ENCODE data around the gene P3R3URF. TPM values are rescaled to one million over a fixed set of nuclear protein-coding genes. Genes with fewer than 3 reads are reported as not detected.
"Not testable (repeated sequence)": the region's sequence is repeated elsewhere in the genome, so short reads cannot be mapped to it uniquely, and the experiment has no call there.

The P3R3URF gene
- polyA plus RNA-seq (2012; ENCODE audit: low read depth, missing spikeins) = not detected

- TF ChIP-seq POLR2AphosphoS5 (IDR thresholded peaks at IDR 0.05; ENCODE audit: low read depth, low read length) = no peak
- DNase-seq (ENCODE audit: insufficient read length, low spot score) = no peak
- FAIRE-seq = no peak
These were observed at the start of gene P3R3URF for GRCh38 chr1:46176211-46176865. Gene P3R3URF, minus strand, starts transcription at chr1:46176488. Its CDS starts 17 bp downstream, at chr1:46176471.

DNA sequence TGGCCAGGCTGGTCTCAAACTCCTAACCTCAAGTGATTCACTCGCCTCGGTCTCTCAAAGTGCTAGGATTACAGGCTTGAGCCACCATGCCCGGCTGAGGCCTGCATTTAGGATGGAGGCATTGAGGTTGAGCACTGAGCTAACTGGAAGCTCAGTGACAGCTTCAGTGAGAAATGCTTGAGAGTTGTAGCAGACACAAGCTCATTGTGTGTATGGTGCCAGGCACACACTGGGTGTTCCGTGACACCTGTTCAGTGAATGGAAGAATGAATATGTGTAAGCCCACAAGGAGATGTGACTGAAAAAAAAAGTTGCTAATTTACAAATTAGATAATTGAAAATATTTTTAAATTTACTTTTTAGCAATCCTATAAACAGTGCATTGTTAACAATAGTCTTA, 48.7 kb upstream of the P3R3URF start:
- DNase-seq (ENCODE audit: insufficient read length, low spot score) (no peak), FAIRE-seq (no peak)
- TF ChIP-seq PAX5 (IDR thresholded peaks at IDR 0.05; ENCODE audit: insufficient read depth, low read length, severe bottlenecking) (no peak), TAF1 (IDR thresholded peaks at IDR 0.05; ENCODE audit: low read depth, low read length) (no peak), POU2F2 (IDR thresholded peaks at IDR 0.05; ENCODE audit: low read depth, low read length) (no peak), SPI1 (IDR thresholded peaks at IDR 0.05; ENCODE audit: low read depth, low read length) (no peak), POLR2A (IDR thresholded peaks at IDR 0.05; ENCODE audit: low read depth, low read length) (no peak), POLR2AphosphoS5 (IDR thresholded peaks at IDR 0.05; ENCODE audit: low read depth, low read length) (no peak)

DNA sequence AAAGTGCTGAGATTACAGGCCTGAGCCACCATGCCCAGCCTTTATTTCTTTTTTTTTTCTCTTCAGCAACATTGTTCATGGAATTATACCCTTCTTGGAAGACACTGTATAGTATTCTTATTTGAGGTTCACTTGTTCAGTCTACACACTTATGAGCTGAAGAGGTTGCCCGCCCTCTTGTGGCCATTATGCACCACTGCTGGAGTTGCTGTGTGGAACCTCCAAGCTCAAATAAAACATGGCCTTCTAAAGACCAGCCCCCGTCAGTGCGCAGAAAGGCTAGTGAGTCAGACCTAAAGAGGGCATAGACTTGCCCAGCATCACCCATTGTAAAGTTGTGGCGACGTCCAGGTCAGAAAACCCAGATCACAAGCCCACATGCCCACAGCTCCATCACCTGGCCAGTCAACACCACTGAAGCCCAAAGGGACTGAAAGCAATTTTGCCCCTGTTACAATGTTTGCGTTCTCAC, 47.2 kb upstream of the P3R3URF start:
- no peak for DNase-seq (ENCODE audit: insufficient read length, low spot score)
- no peak for TF ChIP-seq POLR2A (IDR thresholded peaks at IDR 0.05; ENCODE audit: low read depth, low read length)
- TF ChIP-seq SPI1 (IDR thresholded peaks at IDR 0.05; ENCODE audit: low read depth, low read length) = no peak
- TF ChIP-seq PAX5 (IDR thresholded peaks at IDR 0.05; ENCODE audit: insufficient read depth, low read length, severe bottlenecking) = no peak
- TF ChIP-seq POLR2AphosphoS5 (IDR thresholded peaks at IDR 0.05; ENCODE audit: low read depth, low read length) = no peak
- TF ChIP-seq POU2F2 (IDR thresholded peaks at IDR 0.05; ENCODE audit: low read depth, low read length) = no peak
- no peak for TF ChIP-seq TAF1 (IDR thresholded peaks at IDR 0.05; ENCODE audit: low read depth, low read length)
- FAIRE-seq = peak; percentile 96

DNA sequence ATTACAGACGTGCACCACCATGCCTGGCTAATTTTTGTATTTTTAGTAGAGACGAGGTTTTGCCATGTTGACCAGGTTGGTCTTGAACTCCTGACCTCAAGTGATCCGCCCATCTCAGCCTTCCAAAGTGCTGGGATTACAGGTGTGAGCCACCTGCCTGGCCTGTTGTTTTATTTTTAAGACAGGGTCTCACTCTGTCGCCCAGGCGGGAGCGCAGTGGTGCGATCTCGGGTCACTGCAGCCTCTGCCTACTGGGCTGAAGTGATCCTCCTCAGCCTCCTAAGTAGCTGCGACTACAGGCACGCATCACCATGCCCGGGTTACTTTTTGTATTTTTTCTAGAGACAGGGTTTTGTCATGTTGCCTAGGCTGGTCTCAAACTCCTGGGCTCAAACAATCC, 46.8 kb upstream of the P3R3URF start:
- not testable (repeated sequence) for FAIRE-seq; DNase-seq (ENCODE audit: insufficient read length, low spot score)

- DNase-seq (ENCODE audit: insufficient read length, low spot score) (no peak), FAIRE-seq (no peak)
- TF ChIP-seq POU2F2 (IDR thresholded peaks at IDR 0.05; ENCODE audit: low read depth, low read length) (no peak), PAX5 (IDR thresholded peaks at IDR 0.05; ENCODE audit: insufficient read depth, low read length, severe bottlenecking) (no peak), SPI1 (IDR thresholded peaks at IDR 0.05; ENCODE audit: low read depth, low read length) (no peak), TAF1 (IDR thresholded peaks at IDR 0.05; ENCODE audit: low read depth, low read length) (no peak)
These were observed 45.5 kb upstream of the P3R3URF start for GRCh38 chr1:46221749-46222148.

- TF ChIP-seq TAF1 (IDR thresholded peaks at IDR 0.05; ENCODE audit: low read depth, low read length) (no peak), POLR2AphosphoS5 (IDR thresholded peaks at IDR 0.05; ENCODE audit: low read depth, low read length) (no peak), POU2F2 (IDR thresholded peaks at IDR 0.05; ENCODE audit: low read depth, low read length) (no peak), SPI1 (IDR thresholded peaks at IDR 0.05; ENCODE audit: low read depth, low read length) (no peak), POLR2A (IDR thresholded peaks at IDR 0.05; ENCODE audit: low read depth, low read length) (no peak), PAX5 (IDR thresholded peaks at IDR 0.05; ENCODE audit: insufficient read depth, low read length, severe bottlenecking) (no peak)
- DNase-seq (ENCODE audit: insufficient read length, low spot score) (no peak), FAIRE-seq (no peak)
These were observed 44.5 kb upstream of the P3R3URF start for GRCh38 chr1:46220808-46221207.

GRCh38 chr1:46219551-46220520, 43.5 kb upstream of the P3R3URF start:
- DNase-seq (ENCODE audit: insufficient read length, low spot score) = no peak
- TF ChIP-seq PAX5 (IDR thresholded peaks at IDR 0.05; ENCODE audit: insufficient read depth, low read length, severe bottlenecking) = no peak
- no peak for TF ChIP-seq POU2F2 (IDR thresholded peaks at IDR 0.05; ENCODE audit: low read depth, low read length)
- no peak for TF ChIP-seq TAF1 (IDR thresholded peaks at IDR 0.05; ENCODE audit: low read depth, low read length)
- TF ChIP-seq POLR2A (IDR thresholded peaks at IDR 0.05; ENCODE audit: low read depth, low read length) = no peak
- TF ChIP-seq POLR2AphosphoS5 (IDR thresholded peaks at IDR 0.05; ENCODE audit: low read depth, low read length) = no peak
- no peak for TF ChIP-seq SPI1 (IDR thresholded peaks at IDR 0.05; ENCODE audit: low read depth, low read length)
- FAIRE-seq = no peak

DNA sequence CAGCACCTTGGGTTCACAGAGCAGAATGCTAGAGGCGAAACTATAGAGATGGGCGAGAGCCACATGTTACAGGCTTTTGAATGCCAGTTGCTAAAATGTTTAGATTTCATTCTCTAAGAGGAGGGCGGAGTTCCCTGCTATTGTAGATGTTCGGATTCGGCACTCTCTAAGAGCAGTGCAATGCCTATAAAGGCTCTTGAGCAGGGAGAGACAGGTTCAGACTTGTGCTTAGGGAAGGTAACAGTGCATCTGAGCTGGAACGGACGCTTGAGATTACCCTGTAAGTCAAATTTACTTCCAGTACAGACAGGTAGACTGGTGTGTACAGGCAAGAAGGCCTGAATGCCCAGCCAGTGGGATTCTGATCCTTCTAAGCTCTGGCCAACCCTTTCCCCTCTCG, 42.2 kb upstream of the P3R3URF start:
- no peak for DNase-seq (ENCODE audit: insufficient read length, low spot score)
- FAIRE-seq = no peak
- TF ChIP-seq POLR2A (IDR thresholded peaks at IDR 0.05; ENCODE audit: low read depth, low read length) = no peak
- TF ChIP-seq SPI1 (IDR thresholded peaks at IDR 0.05; ENCODE audit: low read depth, low read length) = no peak
- no peak for TF ChIP-seq POU2F2 (IDR thresholded peaks at IDR 0.05; ENCODE audit: low read depth, low read length)
- TF ChIP-seq POLR2AphosphoS5 (IDR thresholded peaks at IDR 0.05; ENCODE audit: low read depth, low read length) = no peak

GRCh38 chr1:46215504-46215903, 39.2 kb upstream of the P3R3URF start:
- FAIRE-seq = no peak
- no peak for DNase-seq (ENCODE audit: insufficient read length, low spot score)

DNA sequence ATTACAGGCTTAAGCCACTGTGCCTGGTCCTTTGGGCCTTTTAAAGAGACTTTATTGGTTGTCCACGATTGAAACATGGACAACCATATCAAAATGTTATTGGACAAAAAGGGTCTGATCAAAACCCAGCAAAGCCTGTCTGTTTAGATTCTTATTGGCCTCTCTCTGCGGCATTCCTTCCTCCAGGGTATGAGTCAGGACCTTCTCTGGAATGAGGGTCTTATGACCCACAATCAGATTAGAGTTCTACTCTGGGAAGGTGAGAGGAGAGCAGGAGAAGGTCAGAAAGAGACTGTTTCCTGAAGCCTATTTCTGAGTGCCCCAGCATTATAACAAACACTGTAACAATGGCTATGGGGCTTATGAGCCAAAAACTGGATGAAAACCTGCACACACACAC, 34.8 kb upstream of the P3R3URF start:
- DNase-seq (ENCODE audit: insufficient read length, low spot score) = no peak
- TF ChIP-seq PAX5 (IDR thresholded peaks at IDR 0.05; ENCODE audit: insufficient read depth, low read length, severe bottlenecking) (no peak), POLR2AphosphoS5 (IDR thresholded peaks at IDR 0.05; ENCODE audit: low read depth, low read length) (no peak), TAF1 (IDR thresholded peaks at IDR 0.05; ENCODE audit: low read depth, low read length) (no peak), SPI1 (IDR thresholded peaks at IDR 0.05; ENCODE audit: low read depth, low read length) (no peak), POU2F2 (IDR thresholded peaks at IDR 0.05; ENCODE audit: low read depth, low read length) (no peak), POLR2A (IDR thresholded peaks at IDR 0.05; ENCODE audit: low read depth, low read length) (no peak)
- no peak for FAIRE-seq

More at GRCh38 chr1:46215504-46215903, 39.2 kb upstream of the P3R3URF start:
- TF ChIP-seq POLR2AphosphoS5 (IDR thresholded peaks at IDR 0.05; ENCODE audit: low read depth, low read length) (no peak), TAF1 (IDR thresholded peaks at IDR 0.05; ENCODE audit: low read depth, low read length) (no peak), POLR2A (IDR thresholded peaks at IDR 0.05; ENCODE audit: low read depth, low read length) (no peak), SPI1 (IDR thresholded peaks at IDR 0.05; ENCODE audit: low read depth, low read length) (no peak), PAX5 (IDR thresholded peaks at IDR 0.05; ENCODE audit: insufficient read depth, low read length, severe bottlenecking) (no peak), POU2F2 (IDR thresholded peaks at IDR 0.05; ENCODE audit: low read depth, low read length) (no peak)

All from GM12891 (cell line).